ENCODE results near the gene RNF213.

RNF213 gene

GRCh38 chr17:80445007-80445725, 184.5 kb downstream of the RNF213 start:
- H3K27ac ChIP-seq (replicated peaks): no peak overlapping the region
- H3K4me3 ChIP-seq (replicated peaks; ENCODE audit: insufficient read depth, low read length): no peak overlapping the region
- no peaks in the 10 kb centered on the region for H3K27me3 ChIP-seq (ENCODE audit: insufficient read depth, poor library complexity, severe bottlenecking)
- TF ChIP-seq CTCF (IDR thresholded peaks at IDR 0.05; ENCODE audit: insufficient read depth, low read length): no peak
- TF ChIP-seq GABPA (IDR thresholded peaks at IDR 0.05; ENCODE audit: low read depth): no peak
- TF ChIP-seq, protein P1, sequence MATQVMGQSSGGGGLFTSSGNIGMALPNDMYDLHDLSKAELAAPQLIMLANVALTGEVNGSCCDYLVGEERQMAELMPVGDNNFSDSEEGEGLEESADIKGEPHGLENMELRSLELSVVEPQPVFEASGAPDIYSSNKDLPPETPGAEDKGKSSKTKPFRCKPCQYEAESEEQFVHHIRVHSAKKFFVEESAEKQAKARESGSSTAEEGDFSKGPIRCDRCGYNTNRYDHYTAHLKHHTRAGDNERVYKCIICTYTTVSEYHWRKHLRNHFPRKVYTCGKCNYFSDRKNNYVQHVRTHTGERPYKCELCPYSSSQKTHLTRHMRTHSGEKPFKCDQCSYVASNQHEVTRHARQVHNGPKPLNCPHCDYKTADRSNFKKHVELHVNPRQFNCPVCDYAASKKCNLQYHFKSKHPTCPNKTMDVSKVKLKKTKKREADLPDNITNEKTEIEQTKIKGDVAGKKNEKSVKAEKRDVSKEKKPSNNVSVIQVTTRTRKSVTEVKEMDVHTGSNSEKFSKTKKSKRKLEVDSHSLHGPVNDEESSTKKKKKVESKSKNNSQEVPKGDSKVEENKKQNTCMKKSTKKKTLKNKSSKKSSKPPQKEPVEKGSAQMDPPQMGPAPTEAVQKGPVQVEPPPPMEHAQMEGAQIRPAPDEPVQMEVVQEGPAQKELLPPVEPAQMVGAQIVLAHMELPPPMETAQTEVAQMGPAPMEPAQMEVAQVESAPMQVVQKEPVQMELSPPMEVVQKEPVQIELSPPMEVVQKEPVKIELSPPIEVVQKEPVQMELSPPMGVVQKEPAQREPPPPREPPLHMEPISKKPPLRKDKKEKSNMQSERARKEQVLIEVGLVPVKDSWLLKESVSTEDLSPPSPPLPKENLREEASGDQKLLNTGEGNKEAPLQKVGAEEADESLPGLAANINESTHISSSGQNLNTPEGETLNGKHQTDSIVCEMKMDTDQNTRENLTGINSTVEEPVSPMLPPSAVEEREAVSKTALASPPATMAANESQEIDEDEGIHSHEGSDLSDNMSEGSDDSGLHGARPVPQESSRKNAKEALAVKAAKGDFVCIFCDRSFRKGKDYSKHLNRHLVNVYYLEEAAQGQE (IDR thresholded peaks at IDR 0.05; ENCODE audit: insufficient replicate concordance, low read depth): no peak
- TF ChIP-seq POLR2AphosphoS5 (IDR thresholded peaks at IDR 0.05; ENCODE audit: low read depth): no peak
- TF ChIP-seq SPI1 (IDR thresholded peaks at IDR 0.05; ENCODE audit: borderline replicate concordance, low read depth): no peak
- DNase-seq (ENCODE audit: low read depth in 1 of 2, low spot score in 1 of 2): no peak

GRCh38 chr17:80445726-80446110, 185.1 kb downstream of the RNF213 start:
- no peak overlapping the region for H3K27ac ChIP-seq (replicated peaks)
- DNase-seq (ENCODE audit: low read depth in 1 of 2, low spot score in 1 of 2): no peak
- no peaks in the 10 kb centered on the region for H3K27me3 ChIP-seq (ENCODE audit: insufficient read depth, poor library complexity, severe bottlenecking)
- TF ChIP-seq SPI1 (IDR thresholded peaks at IDR 0.05; ENCODE audit: borderline replicate concordance, low read depth): no peak
- no peak for TF ChIP-seq POLR2AphosphoS5 (IDR thresholded peaks at IDR 0.05; ENCODE audit: low read depth)
- TF ChIP-seq GABPA (IDR thresholded peaks at IDR 0.05; ENCODE audit: low read depth): no peak
- TF ChIP-seq CTCF (IDR thresholded peaks at IDR 0.05; ENCODE audit: insufficient read depth, low read length): no peak
- TF ChIP-seq, protein P1 (IDR thresholded peaks at IDR 0.05; ENCODE audit: insufficient replicate concordance, low read depth): no peak
- no peak overlapping the region for H3K4me3 ChIP-seq (replicated peaks; ENCODE audit: insufficient read depth, low read length)

GRCh38 chr17:80446645-80447405, 186.2 kb downstream of the RNF213 start:
- DNase-seq (ENCODE audit: low read depth in 1 of 2, low spot score in 1 of 2): no peak
- no peak for TF ChIP-seq CTCF (IDR thresholded peaks at IDR 0.05; ENCODE audit: insufficient read depth, low read length)
- TF ChIP-seq POLR2AphosphoS5 (IDR thresholded peaks at IDR 0.05; ENCODE audit: low read depth): no peak
- TF ChIP-seq, protein P1 (IDR thresholded peaks at IDR 0.05; ENCODE audit: insufficient replicate concordance, low read depth): no peak
- no peak for TF ChIP-seq SPI1 (IDR thresholded peaks at IDR 0.05; ENCODE audit: borderline replicate concordance, low read depth)
- TF ChIP-seq GABPA (IDR thresholded peaks at IDR 0.05; ENCODE audit: low read depth): no peak
- Histone ChIP-seq H3K27me3 (ENCODE audit: insufficient read depth, poor library complexity, severe bottlenecking) (no peaks in the 10 kb centered on the region), H3K27ac (replicated peaks) (no peak overlapping the region), H3K4me3 (replicated peaks; ENCODE audit: insufficient read depth, low read length) (no peak overlapping the region)
